ENCODE measurements around the gene DMD.

DNA sequence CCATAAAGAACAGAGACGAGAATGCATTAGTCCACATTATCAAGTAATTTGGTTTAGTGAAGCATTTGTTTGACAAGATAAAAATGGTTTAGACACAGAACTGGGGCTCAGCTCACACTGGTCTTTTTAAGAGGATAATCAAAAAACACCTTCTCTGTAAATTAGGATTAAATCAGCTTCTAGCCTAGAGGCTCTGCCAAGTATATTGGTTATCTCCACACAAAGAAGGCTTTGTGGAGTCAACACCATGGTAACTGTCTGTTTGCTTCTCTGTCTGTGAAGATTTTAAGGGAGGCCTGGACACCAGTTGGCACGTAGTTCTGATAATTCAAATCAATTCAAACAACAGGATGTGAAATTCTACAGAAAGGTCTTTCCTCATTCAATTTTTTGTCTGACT is 687.0 kb downstream of the DMD start:
- TF ChIP-seq, protein P1, sequence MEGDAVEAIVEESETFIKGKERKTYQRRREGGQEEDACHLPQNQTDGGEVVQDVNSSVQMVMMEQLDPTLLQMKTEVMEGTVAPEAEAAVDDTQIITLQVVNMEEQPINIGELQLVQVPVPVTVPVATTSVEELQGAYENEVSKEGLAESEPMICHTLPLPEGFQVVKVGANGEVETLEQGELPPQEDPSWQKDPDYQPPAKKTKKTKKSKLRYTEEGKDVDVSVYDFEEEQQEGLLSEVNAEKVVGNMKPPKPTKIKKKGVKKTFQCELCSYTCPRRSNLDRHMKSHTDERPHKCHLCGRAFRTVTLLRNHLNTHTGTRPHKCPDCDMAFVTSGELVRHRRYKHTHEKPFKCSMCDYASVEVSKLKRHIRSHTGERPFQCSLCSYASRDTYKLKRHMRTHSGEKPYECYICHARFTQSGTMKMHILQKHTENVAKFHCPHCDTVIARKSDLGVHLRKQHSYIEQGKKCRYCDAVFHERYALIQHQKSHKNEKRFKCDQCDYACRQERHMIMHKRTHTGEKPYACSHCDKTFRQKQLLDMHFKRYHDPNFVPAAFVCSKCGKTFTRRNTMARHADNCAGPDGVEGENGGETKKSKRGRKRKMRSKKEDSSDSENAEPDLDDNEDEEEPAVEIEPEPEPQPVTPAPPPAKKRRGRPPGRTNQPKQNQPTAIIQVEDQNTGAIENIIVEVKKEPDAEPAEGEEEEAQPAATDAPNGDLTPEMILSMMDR (IDR thresholded peaks at IDR 0.05; ENCODE audit: control extremely low read depth in 1 of 3, insufficient read depth in 1 of 3, low read depth in 1 of 3, low read length in 3 of 3), result no peak
- TF ChIP-seq POLR2A (IDR thresholded peaks at IDR 0.05; ENCODE audit: control extremely low read depth in 1 of 2, low read depth in 2 of 2, low read length in 2 of 2), result no peak

Data from H1 (cell line).